H1 (cell line): ENCODE data around the gene PSME1. TPM values are rescaled to one million over a fixed set of nuclear protein-coding genes. Genes with fewer than 3 reads are reported as not detected.

Experiments used
- CTCF ChIA-PET: fragments of 300-600 bp; sonication (Branson Sonifier 250); formaldehyde crosslinking; loops from one replicate; lab custom pipeline; 2021; ENCODE audit not compliant: partially characterized antibody; lab: Charles Lee
- POLR2A ChIA-PET: fragments of 300-600 bp; sonication (Branson Sonifier 250); formaldehyde crosslinking; loops from one replicate; lab custom pipeline; 2021; ENCODE audit warnings: inconsistent platforms; ENCODE audit not compliant: partially characterized antibody; lab: Charles Lee
- DNase-seq, 2 experiments: peaks; one replicate each; pipeline versions ENCODE4 v3.0.0 to v3.0.0-alpha.2; 2010 to 2022; ENCODE audit warnings: low spot score in 2 of 2, low read depth in 1 of 2, mixed read lengths in 1 of 2
- FAIRE-seq: peaks from 2 replicates; lab custom pipeline; 2011; peaks lifted over from hg19 to GRCh38; lab: Jason Lieb, UNC
- H2AFZ ChIP-seq: 2 replicates; pipeline ENCODE4 v1.8.1; 2012; ENCODE audit warnings: low read length, inconsistent platforms
- H2AK5ac ChIP-seq: 2 replicates; pipeline ENCODE4 v1.6.1; 2013; ENCODE audit warnings: low read depth, low read length
- H2BK120ac ChIP-seq: replicated peaks from 2 replicates; pipeline ENCODE3; 2013; ENCODE audit warnings: low read depth, low read length, inconsistent platforms
- H2BK12ac ChIP-seq: 2 replicates; pipeline ENCODE4 v1.6.1; 2013; ENCODE audit warnings: low read depth, low read length
- H2BK15ac ChIP-seq: 2 replicates; pipeline ENCODE4 v1.6.1; 2013; ENCODE audit warnings: low read length
- H2BK20ac ChIP-seq: 2 replicates; pipeline ENCODE4 v1.6.1; 2013; ENCODE audit warnings: low read length
- H2BK5ac ChIP-seq: 2 replicates; pipeline ENCODE4 v1.6.1; 2013; ENCODE audit warnings: low read depth, low read length
- H3K14ac ChIP-seq: 2 replicates; pipeline ENCODE4 v1.6.1; 2013; ENCODE audit warnings: inconsistent platforms; ENCODE audit not compliant: insufficient read length
- H3K18ac ChIP-seq: 2 replicates; pipeline ENCODE4 v1.6.1; 2013; ENCODE audit warnings: low read length; ENCODE audit errors: extremely low read depth
- H3K23ac ChIP-seq: 2 replicates; pipeline ENCODE4 v1.6.1; 2013; ENCODE audit warnings: inconsistent platforms; ENCODE audit not compliant: insufficient read length
- H3K23me2 ChIP-seq: 2 replicates; pipeline ENCODE4 v1.6.1; 2013; ENCODE audit warnings: low read depth, low read length
- H3K27ac ChIP-seq: 2 replicates; pipeline ENCODE4 v1.6.1; 2011; ENCODE audit warnings: low read depth, low read length, inconsistent platforms
- H3K27me3 ChIP-seq, 4 experiments: replicated peaks in 1 of 4; 1 replicate in 1 of 4; 2 replicates in 3 of 4; pipeline versions ENCODE4 v1.6.1 to v1.8.1; 2011 to 2013; ENCODE audit warnings: low read length in 3 of 4, mild to moderate bottlenecking in 3 of 4, inconsistent platforms in 2 of 4, mixed read lengths in 2 of 4, moderate library complexity in 1 of 4; ENCODE audit not compliant: control insufficient read depth in 3 of 4, insufficient read depth in 3 of 4; ENCODE audit errors: extremely low read depth in 1 of 4
- H3K36me3 ChIP-seq, 4 experiments: 2 replicates each; pipeline versions ENCODE4 v1.6.1 to v1.8.1; 2011 to 2013; ENCODE audit warnings: mild to moderate bottlenecking in 4 of 4, low read length in 3 of 4, moderate library complexity in 2 of 4, control low read depth in 1 of 4, inconsistent platforms in 1 of 4; ENCODE audit not compliant: insufficient read depth in 4 of 4, control insufficient read depth in 2 of 4
- H3K4ac ChIP-seq: replicated peaks from 2 replicates; pipeline ENCODE3; 2013; ENCODE audit warnings: low read length, low read depth, mixed read lengths, inconsistent platforms; ENCODE audit not compliant: insufficient read length
- H3K4me1 ChIP-seq, 4 experiments: replicated peaks in 1 of 4; 1 replicate in 1 of 4; 2 replicates in 3 of 4; pipeline versions ENCODE4 v1.6.1 to v1.8.1; 2011 to 2013; ENCODE audit warnings: low read length in 3 of 4, inconsistent platforms in 2 of 4, mixed read lengths in 1 of 4; ENCODE audit not compliant: insufficient read depth in 4 of 4, control insufficient read depth in 3 of 4
- H3K4me2 ChIP-seq, 2 experiments: 2 replicates each; pipeline versions ENCODE4 v1.6.1 to v1.8.1; 2011 to 2013; ENCODE audit warnings: low read depth in 2 of 2, low read length in 2 of 2, control low read depth in 1 of 2, inconsistent platforms in 1 of 2, mild to moderate bottlenecking in 1 of 2; ENCODE audit not compliant: insufficient read depth in 1 of 2
- H3K4me3 ChIP-seq, 4 experiments: fragments of 200-600, 300-600 bp in 1 of 4; sonication (generic), shearing (Covaris generic), sonication (Bioruptor Twin) in 1 of 4; 2 replicates each; pipeline versions ENCODE4 v1.5.1 to v1.8.1; 2011 to 2016; ENCODE audit warnings: low read length in 4 of 4, low read depth in 3 of 4, control low read depth in 2 of 4, inconsistent platforms in 2 of 4, mild to moderate bottlenecking in 2 of 4, mixed read lengths in 1 of 4, moderate library complexity in 1 of 4; ENCODE audit not compliant: insufficient read depth in 2 of 4; ENCODE audit errors: extremely low read depth in 1 of 4
- H3K56ac ChIP-seq: replicated peaks from 2 replicates; pipeline ENCODE3; 2013; ENCODE audit warnings: low read depth, mild to moderate bottlenecking, mixed read lengths, low read length, inconsistent platforms; ENCODE audit not compliant: insufficient read length
- H3K79me1 ChIP-seq: 2 replicates; pipeline ENCODE4 v1.6.1; 2013; ENCODE audit warnings: low read depth, low read length, control low read depth
- H3K79me2 ChIP-seq, 2 experiments: 2 replicates each; pipeline versions ENCODE4 v1.6.1 to v1.8.1; 2012 to 2013; ENCODE audit warnings: low read length in 2 of 2, mild to moderate bottlenecking in 2 of 2, inconsistent platforms in 1 of 2; ENCODE audit not compliant: insufficient read depth in 2 of 2, control insufficient read depth in 1 of 2
- H3K9ac ChIP-seq, 4 experiments: replicated peaks in 1 of 4; 1 replicate in 1 of 4; 2 replicates in 3 of 4; pipeline versions ENCODE4 v1.6.1 to v1.8.1; 2011 to 2013; ENCODE audit warnings: low read depth in 3 of 4, low read length in 3 of 4, control low read depth in 2 of 4, mild to moderate bottlenecking in 2 of 4, moderate library complexity in 2 of 4, inconsistent platforms in 1 of 4; ENCODE audit errors: extremely low read depth in 1 of 4
- H3K9me3 ChIP-seq, 2 experiments: 2 replicates each; pipeline versions ENCODE4 v1.6.1 to v1.8.1; 2012 to 2013; ENCODE audit warnings: mild to moderate bottlenecking in 2 of 2, moderate library complexity in 2 of 2, control low read depth in 1 of 2, inconsistent platforms in 1 of 2, low read depth in 1 of 2, low read length in 1 of 2, mixed read lengths in 1 of 2; ENCODE audit not compliant: insufficient read depth in 2 of 2
- H4K20me1 ChIP-seq, 2 experiments: replicated peaks in 1 of 2; 2 replicates each; pipeline versions ENCODE3 to v1.8.1; 2011 to 2013; ENCODE audit warnings: inconsistent platforms in 2 of 2, low read length in 2 of 2, mild to moderate bottlenecking in 1 of 2; ENCODE audit not compliant: insufficient read depth in 2 of 2, control insufficient read depth in 1 of 2
- H4K5ac ChIP-seq: 2 replicates; pipeline ENCODE4 v1.6.1; 2013; ENCODE audit warnings: low read length, low read depth, mixed read lengths, inconsistent platforms; ENCODE audit not compliant: insufficient read length
- H4K8ac ChIP-seq: 2 replicates; pipeline ENCODE4 v1.8.0; 2013; ENCODE audit warnings: mild to moderate bottlenecking, moderate library complexity, low read length, inconsistent platforms; ENCODE audit not compliant: insufficient read depth; ENCODE audit errors: extremely low read depth
- H4K91ac ChIP-seq: replicated peaks from 2 replicates; pipeline ENCODE3; 2013; ENCODE audit warnings: low read length, mixed read lengths, inconsistent platforms; ENCODE audit not compliant: insufficient read length
- ASH2L ChIP-seq: fragments of 200-600, 300-600 bp; sonication (generic); IDR thresholded peaks from one replicate; pipeline ENCODE4 v1.7.1; 2017; ENCODE audit warnings: low read length
- CBX8 ChIP-seq: fragments of 300-800, 300-1000 bp; sonication (generic); IDR thresholded peaks from 2 replicates; pipeline ENCODE4 v1.7.1; 2016; ENCODE audit warnings: low read depth, low read length, borderline replicate concordance
- CHD2 ChIP-seq: IDR thresholded peaks from 2 replicates; pipeline ENCODE4 v1.6.1; 2012; ENCODE audit warnings: low read length, improper control_type of control experiment
- CTBP2 ChIP-seq: IDR thresholded peaks from 2 replicates; pipeline ENCODE4 v1.7.0; 2011; ENCODE audit warnings: borderline replicate concordance, mild to moderate bottlenecking, moderate library complexity, mixed read lengths, low read length; ENCODE audit not compliant: insufficient read depth, insufficient read length
- CTCF ChIP-seq, 3 experiments: IDR thresholded peaks; 1 replicate in 2 of 3; 2 replicates in 1 of 3; pipeline versions ENCODE4 v1.5.1 to v1.6.1; 2011; ENCODE audit warnings: low read length in 3 of 3, mild to moderate bottlenecking in 3 of 3, inconsistent platforms in 2 of 3, low read depth in 1 of 3, moderate library complexity in 1 of 3; ENCODE audit not compliant: insufficient read depth in 1 of 3; ENCODE audit errors: control extremely low read depth in 1 of 3
- EP300 ChIP-seq, 2 experiments: IDR thresholded peaks; 1 replicate in 1 of 2; 2 replicates in 1 of 2; pipeline ENCODE4 v1.6.1; 2011 to 2012; ENCODE audit warnings: low read depth in 2 of 2, low read length in 2 of 2, mild to moderate bottlenecking in 2 of 2, borderline replicate concordance in 1 of 2, inconsistent platforms in 1 of 2, moderate library complexity in 1 of 2
- RXRA ChIP-seq: IDR thresholded peaks from 2 replicates; pipeline ENCODE4 v1.6.1; 2011; ENCODE audit warnings: low read depth, mild to moderate bottlenecking, low read length, moderate library complexity; ENCODE audit not compliant: insufficient read depth
- SIX5 ChIP-seq: IDR thresholded peaks from 2 replicates; pipeline ENCODE4 v1.6.1; 2011; ENCODE audit warnings: mild to moderate bottlenecking, low read depth, low read length
- SRF ChIP-seq: IDR thresholded peaks from 2 replicates; pipeline ENCODE4 v1.6.1; 2011; ENCODE audit warnings: mild to moderate bottlenecking, low read depth, low read length, moderate library complexity
- TCF12 ChIP-seq: IDR thresholded peaks from 2 replicates; pipeline ENCODE4 v1.6.1; 2011; ENCODE audit warnings: low read depth, mild to moderate bottlenecking, low read length
- ZNF274 ChIP-seq: IDR thresholded peaks from 2 replicates; pipeline ENCODE4 v1.7.0; 2012; ENCODE audit warnings: low read length, borderline replicate concordance; ENCODE audit errors: extremely low read depth
- WGBS, 2 experiments: shearing (Covaris generic) in 1 of 2; methylation state at CpG; one replicate each; pipeline versions ENCODE4 v1.1.6 to v1.1.7; 2013 to 2015; ENCODE audit warnings: low lambda C conversion rate in 2 of 2, mixed read lengths in 2 of 2, inconsistent platforms in 1 of 2, low coverage in 1 of 2, missing lambda C conversion rate in 1 of 2; ENCODE audit not compliant: insufficient replicate concordance in 2 of 2, insufficient coverage in 1 of 2, insufficient read length in 1 of 2; ENCODE audit errors: extremely low coverage in 1 of 2, missing lambda C conversion rate in 1 of 2; 5-methylcytosine and 5-hydroxymethylcytosine counted together
- polyA plus RNA-seq, 7 experiments: library from polyadenylated mRNA; depleted of rRNA in 3 of 7; stranded (reverse) in 5 of 7; unstranded in 2 of 7; fragments of >200 nt in 5 of 7; fragments of 200-250 nt in 2 of 7; gene quantifications; 1 replicate in 5 of 7; 2 replicates in 1 of 7; 4 replicates in 1 of 7; pipeline versions ENCODE4 v1.2.1 to v1.2.3, GENCODE V29; 2011 to 2013; ENCODE audit warnings: missing spikeins in 2 of 7, mixed read lengths in 2 of 7
- total RNA-seq: library from RNA; stranded (reverse); fragmentation: NEBNext Ultra II Directional; extraction: Animal tissue kit (Norgen Biotek cat#: 25700); gene quantifications from 2 replicates; pipeline ENCODE4 v1.2.1, GENCODE V29; 2021

Gene PSME1
- total and polyA plus RNA-seq, 2 of the 8 experiments (the other 6 are each of a cell fraction or from before 2014, with no cell fraction given): 74.9 to 85.9 TPM

- Histone ChIP-seq H3K4me3 (no peak overlapping the region), H2AFZ (no peak overlapping the region), H3K14ac (no peak overlapping the region), H4K8ac (no peak overlapping the region), H3K79me1 (no peaks in the 10 kb centered on the region), H3K27ac (no peak overlapping the region), H3K4ac (no peak overlapping the region), H2AK5ac (no peak overlapping the region), H4K5ac (no peak overlapping the region), H3K23me2 (0 out of 2 replicates have a peak, but pooled peaks cover 2% of the 10 kb centered on the region), H2BK15ac (no peak overlapping the region), H3K9ac (no peak overlapping the region), H3K4me2 (no peak overlapping the region), H3K79me2 (no peaks in the 10 kb centered on the region), H3K36me3 (peaks cover 0 to 26% (median 11%) of the 10 kb centered on the region in 4 experiments; a peak in 7 of 8 replicates), H3K18ac (no peak overlapping the region), H3K56ac (no peak overlapping the region), H3K9me3 (no peaks in the 10 kb centered on the region), H2BK5ac (no peak overlapping the region), H2BK20ac (no peak overlapping the region), H3K4me1 (peaks cover 0 to 10% (median 2%) of the 10 kb centered on the region in 4 experiments; a peak in 3 of 7 replicates), H2BK12ac (no peak overlapping the region), H4K91ac (no peak overlapping the region), H2BK120ac (no peak overlapping the region), H3K23ac (no peak overlapping the region), H4K20me1 (peaks cover 0 to 16% of the 10 kb centered on the region in 2 experiments), H3K27me3 (no peaks in the 10 kb centered on the region)
- DNase-seq (no peak), FAIRE-seq (no peak)
- ChIA-PET CTCF (interaction anchor here (1.2 kb wide), 1 partner anchor 133 kb away, joined by 3 read pairs; no protein-coding TSS in a partner anchor), POLR2A (interaction anchor here (0.8 to 7.6 kb wide), 8 partner anchors 9 to 59 kb away, joined by 3 to 93 read pairs (median 4); partner anchors contain the start of genes PSME2, RNF31 and TM9SF1)
- WGBS, 2 experiments: 93% methylated on average over 14 of the region's 14 CpGs; no CpG with 5 or more reads in 1 of the 2 experiments
- no peak for TF ChIP-seq RXRA
- no peak for TF ChIP-seq ASH2L
- no peak for TF ChIP-seq CBX8
- TF ChIP-seq CTCF (IDR thresholded peaks at IDR 0.05; ENCODE audit: control extremely low read depth in 1 of 3, insufficient read depth in 1 of 3, low read depth in 1 of 3, low read length in 3 of 3): no peak
- TF ChIP-seq SIX5: no peak
- no peak for TF ChIP-seq CHD2
- no peak for TF ChIP-seq CTBP2
- TF ChIP-seq ZNF274: no peak
- no peak for TF ChIP-seq SRF
- no peak for TF ChIP-seq EP300 (IDR thresholded peaks at IDR 0.05; ENCODE audit: borderline replicate concordance in 1 of 2, low read depth in 2 of 2, low read length in 2 of 2)
- no peak for TF ChIP-seq TCF12
These were observed 28.6 kb downstream of the PSME1 start for GRCh38 chr14:24164518-24164991.
